ENCODE measurements around the gene RAP1A.

DNA sequence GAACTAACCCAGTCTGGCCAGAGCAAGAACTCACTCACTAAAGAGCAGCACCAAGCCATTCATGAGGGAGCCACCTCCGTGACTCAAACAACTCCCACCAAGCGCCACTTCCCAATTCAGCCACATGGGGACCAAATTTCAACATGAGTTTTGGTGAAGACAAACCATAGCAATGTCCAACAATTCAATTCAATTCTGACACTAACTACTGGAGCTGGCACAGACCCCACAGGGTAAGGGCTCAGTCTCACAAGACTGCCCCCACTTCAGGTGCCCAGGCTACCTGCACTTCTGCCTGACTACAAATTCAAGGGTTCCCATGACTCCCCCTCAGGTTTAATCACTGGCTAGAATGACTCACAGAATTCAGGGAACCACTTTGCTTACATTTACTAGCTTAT, 48.8 kb upstream of the RAP1A start:
- TF ChIP-seq, protein P1, sequence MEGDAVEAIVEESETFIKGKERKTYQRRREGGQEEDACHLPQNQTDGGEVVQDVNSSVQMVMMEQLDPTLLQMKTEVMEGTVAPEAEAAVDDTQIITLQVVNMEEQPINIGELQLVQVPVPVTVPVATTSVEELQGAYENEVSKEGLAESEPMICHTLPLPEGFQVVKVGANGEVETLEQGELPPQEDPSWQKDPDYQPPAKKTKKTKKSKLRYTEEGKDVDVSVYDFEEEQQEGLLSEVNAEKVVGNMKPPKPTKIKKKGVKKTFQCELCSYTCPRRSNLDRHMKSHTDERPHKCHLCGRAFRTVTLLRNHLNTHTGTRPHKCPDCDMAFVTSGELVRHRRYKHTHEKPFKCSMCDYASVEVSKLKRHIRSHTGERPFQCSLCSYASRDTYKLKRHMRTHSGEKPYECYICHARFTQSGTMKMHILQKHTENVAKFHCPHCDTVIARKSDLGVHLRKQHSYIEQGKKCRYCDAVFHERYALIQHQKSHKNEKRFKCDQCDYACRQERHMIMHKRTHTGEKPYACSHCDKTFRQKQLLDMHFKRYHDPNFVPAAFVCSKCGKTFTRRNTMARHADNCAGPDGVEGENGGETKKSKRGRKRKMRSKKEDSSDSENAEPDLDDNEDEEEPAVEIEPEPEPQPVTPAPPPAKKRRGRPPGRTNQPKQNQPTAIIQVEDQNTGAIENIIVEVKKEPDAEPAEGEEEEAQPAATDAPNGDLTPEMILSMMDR (IDR thresholded peaks at IDR 0.05 in 8 of 11, conservative IDR thresholded peaks at IDR 0.05 in 3 of 11): peak in 10 of 11 experiments; percentile 14 to 56 (median 42)
- TF ChIP-seq POLR2A (IDR thresholded peaks at IDR 0.05): no peak

All from spleen (tissue), 7 donors.